HCT116 (cell line): ENCODE data around the gene YWHAH. TPM values are rescaled to one million over a fixed set of nuclear protein-coding genes. Genes with fewer than 3 reads are reported as not detected.

Experiments used
- ATAC-seq: fragments of 200-7000 bp; cut with Tn5 transposase; 2 replicates; pipeline ENCODE4 v1.9.1; 2020; ENCODE audit warnings: mild to moderate bottlenecking, moderate library complexity
- BruUV-seq: library from RNA; stranded (reverse); fragments of 400-500 nt; replicated peaks from 2 replicates; lab custom pipeline; 2021; lab: Mats Ljungman, UMichigan
- CTCF ChIA-PET: fragments of 300-600 bp; sonication (Branson Sonifier 250); formaldehyde crosslinking; loops from one replicate; lab custom pipeline; 2021; ENCODE audit warnings: antibody characterized with exemption; lab: Charles Lee
- POLR2A ChIA-PET: fragments of 300-600, 350-600 bp; sonication (Branson Sonifier 250); formaldehyde crosslinking; loops from one replicate; lab custom pipeline; 2021; ENCODE audit warnings: antibody characterized with exemption; lab: Charles Lee
- RAD21 ChIA-PET, 2 experiments: fragments of 300-600 bp; sonication (Branson Sonifier 250); formaldehyde crosslinking; loops; one replicate each; lab custom pipeline; 2023; ENCODE audit warnings: low total read pairs in 2 of 2; ENCODE audit not compliant: uncharacterized antibody in 2 of 2, unreplicated experiment in 2 of 2, low non-redundant PET in 1 of 2; lab: Charles Lee
- DNase-seq: peaks from one replicate; pipeline ENCODE4 v3.0.0-alpha.2; 2010; ENCODE audit warnings: low read depth, low spot score
- H2AFZ ChIP-seq: fragments of 200-600 bp; shearing (Covaris generic), sonication (generic); 2 replicates; pipeline ENCODE4 v1.6.1; 2017; ENCODE audit warnings: low read depth, mixed run types, mixed read lengths, antibody characterized with exemption, low read length; ENCODE audit not compliant: poor library complexity, severe bottlenecking
- H3K27ac ChIP-seq: 2 replicates; pipeline ENCODE4 v1.5.1; 2012; ENCODE audit warnings: low read depth, low read length
- H3K27me3 ChIP-seq: fragments of 200-600 bp; sonication (generic); 2 replicates; pipeline ENCODE4 v1.6.1; 2016; ENCODE audit warnings: mixed run types, low read length, mixed read lengths; ENCODE audit not compliant: insufficient read depth
- H3K36me3 ChIP-seq, 2 experiments: fragments of 200-500 bp in 1 of 2; fragments of 200-600 bp in 1 of 2; sonication (Bioruptor generic) in 1 of 2; sonication (generic) in 1 of 2; 2 replicates each; pipeline versions ENCODE4 v1.5.1 to v1.6.1; 2014 to 2016; ENCODE audit warnings: low read length in 2 of 2, inconsistent platforms in 1 of 2, mixed read lengths in 1 of 2, mixed run types in 1 of 2; ENCODE audit not compliant: insufficient read depth in 2 of 2, control insufficient read depth in 1 of 2
- H3K4me1 ChIP-seq, 2 experiments: fragments of 200-600 bp in 1 of 2; sonication (generic) in 1 of 2; 2 replicates each; pipeline versions ENCODE4 v1.5.1 to v1.6.1; 2012 to 2017; ENCODE audit warnings: low read length in 2 of 2, inconsistent platforms in 1 of 2, mild to moderate bottlenecking in 1 of 2, mixed read lengths in 1 of 2, mixed run types in 1 of 2, moderate library complexity in 1 of 2; ENCODE audit not compliant: insufficient read depth in 2 of 2, control insufficient read depth in 1 of 2
- H3K4me2 ChIP-seq: fragments of 200-600 bp; sonication (generic); 2 replicates; pipeline ENCODE4 v1.6.1; 2017; ENCODE audit warnings: mixed run types, low read length, mixed read lengths
- H3K4me3 ChIP-seq, 2 experiments: fragments of 200-600 bp in 1 of 2; sonication (generic) in 1 of 2; replicated peaks in 1 of 2; 2 replicates each; pipeline ENCODE4 v1.5.1; 2011 to 2016; ENCODE audit warnings: low read length in 2 of 2, control low read depth in 1 of 2, low read depth in 1 of 2, mild to moderate bottlenecking in 1 of 2, mixed read lengths in 1 of 2, mixed run types in 1 of 2
- H3K79me2 ChIP-seq: fragments of 200-600 bp; sonication (generic); 2 replicates; pipeline ENCODE4 v1.6.1; 2017; ENCODE audit warnings: mild to moderate bottlenecking, mixed run types, low read length, moderate library complexity, mixed read lengths; ENCODE audit not compliant: insufficient read depth
- H3K9ac ChIP-seq: fragments of 200-600 bp; sonication (generic); 2 replicates; pipeline ENCODE4 v1.6.1; 2016; ENCODE audit warnings: low read length, mixed read lengths
- H3K9me2 ChIP-seq: fragments of 200-600 bp; sonication (generic), shearing (Covaris generic); 2 replicates; pipeline ENCODE4 v1.6.1; 2017; ENCODE audit warnings: mixed run types, mild to moderate bottlenecking, moderate library complexity; ENCODE audit not compliant: insufficient read depth
- H3K9me3 ChIP-seq, 2 experiments: fragments of 200-500 bp in 1 of 2; fragments of 200-600 bp in 1 of 2; sonication (Bioruptor generic) in 1 of 2; sonication (generic) in 1 of 2; 2 replicates each; pipeline ENCODE4 v1.6.1; 2014 to 2017; ENCODE audit warnings: low read length in 2 of 2, mixed read lengths in 2 of 2, inconsistent platforms in 1 of 2, low read depth in 1 of 2, mild to moderate bottlenecking in 1 of 2, mixed run types in 1 of 2, moderate library complexity in 1 of 2; ENCODE audit not compliant: control insufficient read depth in 1 of 2, insufficient read depth in 1 of 2
- H4K20me1 ChIP-seq: fragments of 200-600 bp; sonication (generic), shearing (Covaris generic); 2 replicates; pipeline ENCODE4 v1.6.1; 2017; ENCODE audit warnings: mixed run types, mild to moderate bottlenecking, moderate library complexity; ENCODE audit not compliant: insufficient read depth
- ATF3 ChIP-seq: IDR thresholded peaks from 2 replicates; pipeline ENCODE4 v1.6.1; 2012
- CBX3 ChIP-seq: IDR thresholded peaks from 2 replicates; pipeline ENCODE4 v1.6.1; 2012; ENCODE audit warnings: low read depth
- CEBPB ChIP-seq: IDR thresholded peaks from 2 replicates; pipeline ENCODE4 v1.6.1; 2012; ENCODE audit warnings: low read depth
- CTCF ChIP-seq, 3 experiments: fragments of 200-600 bp in 1 of 3; sonication (generic) in 1 of 3; IDR thresholded peaks in 2 of 3; conservative IDR thresholded peaks in 1 of 3; 2 replicates each; pipeline ENCODE4 v1.5.1; 2012 to 2017; ENCODE audit warnings: low read depth in 2 of 3, low read length in 2 of 3, antibody characterized with exemption in 1 of 3, borderline replicate concordance in 1 of 3, control low read depth in 1 of 3, mild to moderate bottlenecking in 1 of 3, mixed read lengths in 1 of 3, mixed run types in 1 of 3, moderate library complexity in 1 of 3; ENCODE audit not compliant: insufficient read depth in 1 of 3
- EGR1 ChIP-seq: IDR thresholded peaks from 2 replicates; pipeline ENCODE4 v1.6.1; 2012; ENCODE audit warnings: low read depth
- EZH2 ChIP-seq: fragments of 200-600 bp; sonication (generic); IDR thresholded peaks from 2 replicates; pipeline ENCODE4 v1.6.1; 2017; ENCODE audit warnings: antibody characterized with exemption, mixed run types
- FOSL1 ChIP-seq: IDR thresholded peaks from 2 replicates; pipeline ENCODE4 v1.6.1; 2012; ENCODE audit warnings: low read depth
- POLR2A ChIP-seq: IDR thresholded peaks from 2 replicates; pipeline ENCODE4 v1.7.0; 2011; ENCODE audit warnings: borderline replicate concordance; ENCODE audit not compliant: insufficient read depth, insufficient read length; ENCODE audit errors: extremely low read depth
- POLR2AphosphoS5 ChIP-seq: IDR thresholded peaks from 2 replicates; pipeline ENCODE4 v1.6.1; 2011; ENCODE audit warnings: mild to moderate bottlenecking, low read depth, low read length, moderate library complexity
- RAD21 ChIP-seq: IDR thresholded peaks from 2 replicates; pipeline ENCODE4 v1.6.1; 2012; ENCODE audit warnings: low read depth, mild to moderate bottlenecking
- REST ChIP-seq: IDR thresholded peaks from 2 replicates; pipeline ENCODE4 v1.6.1; 2012; ENCODE audit warnings: low read depth
- SIN3A ChIP-seq: IDR thresholded peaks from 2 replicates; pipeline ENCODE4 v1.6.1; 2012; ENCODE audit warnings: low read depth
- intact Hi-C: fragments of 100-400 bp; cut with micrococcal nuclease; formaldehyde crosslinking; loops from 2 replicates; pipeline ENCODE4 v1.10.0; 2022
- total RNA-seq: library from RNA; stranded (reverse); gene quantifications from one replicate; pipeline ENCODE4 v1.2.1, GENCODE V29; 2021; ENCODE audit not compliant: unreplicated experiment

Gene YWHAH
- total RNA-seq, 1 experiment from 2014 or later = 140 TPM

- Histone ChIP-seq H2AFZ (no peak overlapping the region), H3K4me2 (peak overlapping the region; percentile 9; the same call in 1 of the 2 replicates), H3K4me1 (peaks cover 7 to 27% of the 10 kb centered on the region in 2 experiments; a peak in 2 of 4 replicates), H3K9ac (no peak overlapping the region), H3K79me2 (peaks cover 95% of the 10 kb centered on the region), H3K27ac (peak overlapping the region; percentile 30; the same call in 1 of the 2 replicates), H3K9me3 (no peaks in the 10 kb centered on the region), H3K36me3 (peaks cover 50% of the 10 kb centered on the region in 2 experiments), H3K27me3 (no peaks in the 10 kb centered on the region), H3K9me2 (no peaks in the 10 kb centered on the region), H3K4me3 (no peak overlapping the region), H4K20me1 (peaks cover 27% of the 10 kb centered on the region; the same call in 1 of the 2 replicates)
- intact Hi-C loops = no loop called here
- ChIA-PET POLR2A (no interaction called here), RAD21 (no interaction called here), CTCF (interaction anchor here (1.2 to 1.7 kb wide), 3 partner anchors 18 to 501 kb away, joined by 3 to 6 read pairs (median 5); no protein-coding TSS in a partner anchor)
- ATAC-seq (no peak), DNase-seq (no peak)
- TF ChIP-seq ATF3 (no peak), FOSL1 (peak; percentile 21; the same call in 1 of the 2 replicates)
- no TSS peak for BruUV-seq
These were observed 8.1 kb downstream of the YWHAH start for GRCh38 chr22:31952472-31952871.

- H3K4me2 ChIP-seq = no peak overlapping the region
- no peaks in the 10 kb centered on the region for H3K9me3 ChIP-seq
- DNase-seq = no peak
- H2AFZ ChIP-seq = no peak overlapping the region
- no peaks in the 10 kb centered on the region for H3K27me3 ChIP-seq
- H4K20me1 ChIP-seq = peaks cover 23% of the 10 kb centered on the region; the same call in 1 of the 2 replicates
- TF ChIP-seq CTCF (IDR thresholded peaks at IDR 0.05 in 2 of 3, conservative IDR thresholded peaks at IDR 0.05 in 1 of 3; ENCODE audit: borderline replicate concordance in 1 of 3, insufficient read depth in 1 of 3, low read depth in 2 of 3, low read length in 2 of 3) (no peak), EZH2 (no peak), REST (no peak), CBX3 (no peak), CEBPB (no peak), POLR2AphosphoS5 (no peak), FOSL1 (no peak), EGR1 (no peak), ATF3 (no peak), RAD21 (no peak), SIN3A (no peak), POLR2A (no peak)
- TF ChIP-seq, all 23 proteins: peak for 0
- peaks cover 7 to 27% of the 10 kb centered on the region in 2 experiments; a peak in 2 of 4 replicates for H3K4me1 ChIP-seq
- no TSS peak for BruUV-seq
- ChIA-PET POLR2A (no interaction called here), CTCF (interaction anchor here (1.2 to 1.7 kb wide), 3 partner anchors 17 to 502 kb away, joined by 3 to 6 read pairs (median 5); no protein-coding TSS in a partner anchor), RAD21 (no interaction called here)
- H3K9ac ChIP-seq = no peak overlapping the region
- H3K27ac ChIP-seq = no peak overlapping the region
- no peak overlapping the region for H3K4me3 ChIP-seq
- intact Hi-C loops = no loop called here
- ATAC-seq = no peak
- no peaks in the 10 kb centered on the region for H3K9me2 ChIP-seq
- H3K79me2 ChIP-seq = peaks cover 87% of the 10 kb centered on the region
- H3K36me3 ChIP-seq = peaks cover 46 to 48% of the 10 kb centered on the region in 2 experiments
These were observed 8.9 kb downstream of the YWHAH start for GRCh38 chr22:31953261-31953660.
